Endothelial cell of hepatic sinusoid (primary cell): ENCODE results near the gene CENPN.

Experiments
- in situ Hi-C: cut with HindIII; loops from 2 replicates; pipeline ENCODE4 v1.10.0; 2017; ENCODE audit warnings: low sequenced_read_pairs

Gene CENPN

GRCh38 chr16:80990978-80991377 is 16.0 kb upstream of the CENPN start:
- in situ Hi-C loops, result no loop called here

DNA sequence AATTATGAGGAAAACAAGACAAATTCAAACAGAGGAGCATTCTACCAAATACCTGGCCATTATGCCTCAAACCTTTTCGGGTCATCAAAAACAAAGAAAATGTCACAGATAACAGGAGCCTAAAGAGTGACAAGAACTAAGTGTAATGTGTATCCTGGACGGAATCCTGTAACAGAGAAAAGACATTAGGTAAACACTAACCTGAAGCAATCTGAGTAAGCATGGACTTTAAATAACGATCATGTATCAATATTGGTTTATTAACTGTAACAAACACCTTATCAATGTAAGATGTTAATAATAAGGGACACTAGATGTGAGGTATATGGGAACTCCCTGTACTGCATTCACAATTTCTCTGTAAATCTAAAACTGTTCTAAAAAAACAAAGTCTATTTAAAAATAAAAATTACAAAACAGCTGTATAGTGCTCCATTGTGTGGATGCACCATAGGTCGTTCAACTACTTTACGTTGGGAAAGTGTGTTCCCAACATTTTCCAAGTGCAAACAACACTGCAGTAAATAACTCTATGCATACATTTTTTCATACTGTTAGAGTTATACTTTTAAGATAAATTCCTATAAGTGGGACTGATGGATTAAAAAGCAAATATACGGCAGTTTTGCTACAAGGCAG is 15.1 kb upstream of the CENPN start:
- in situ Hi-C loops, result no loop called here

GRCh38 chr16:80992676-80993293 is 14.2 kb upstream of the CENPN start:
- in situ Hi-C loops, result no loop called here

GRCh38 chr16:80993307-80993706 is 13.7 kb upstream of the CENPN start:
- in situ Hi-C loops, result no loop called here

DNA sequence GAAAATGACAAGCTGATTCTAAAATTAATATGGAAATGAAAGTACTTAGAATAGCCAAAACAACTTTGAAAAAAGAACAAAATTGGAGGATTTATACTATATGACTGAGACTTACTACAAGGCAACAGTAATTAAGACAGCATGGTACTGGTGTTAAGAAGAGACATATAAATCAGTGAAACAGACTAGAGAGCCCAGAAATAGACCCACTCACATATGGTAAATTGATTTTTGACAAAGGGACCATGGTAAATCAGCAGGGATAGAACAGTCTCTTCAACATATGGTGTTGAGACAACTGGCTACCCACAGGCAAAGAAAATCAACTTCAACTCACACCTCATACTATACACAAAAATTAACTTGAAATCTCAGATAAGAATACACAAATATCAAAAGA is 13.2 kb upstream of the CENPN start:
- in situ Hi-C loops, result no loop called here

DNA sequence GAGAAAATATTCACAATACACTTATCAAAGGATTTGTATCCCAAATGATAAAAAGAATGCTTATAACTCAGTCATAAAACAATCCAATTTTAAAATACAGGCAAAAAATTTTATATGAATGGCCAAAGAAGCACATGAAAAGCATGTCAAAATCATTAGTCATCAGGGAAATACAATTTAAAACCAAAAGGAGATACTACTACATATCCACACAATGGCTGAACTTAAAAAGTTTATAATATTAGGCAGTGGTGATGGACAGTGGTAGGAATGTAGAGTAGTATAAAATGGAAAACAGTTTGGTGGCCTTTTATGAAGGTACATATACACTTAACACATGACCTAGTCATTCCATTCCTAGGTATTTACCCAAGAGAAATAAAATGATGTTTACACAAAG is 12.6 kb upstream of the CENPN start:
- in situ Hi-C loops, result no loop called here

DNA sequence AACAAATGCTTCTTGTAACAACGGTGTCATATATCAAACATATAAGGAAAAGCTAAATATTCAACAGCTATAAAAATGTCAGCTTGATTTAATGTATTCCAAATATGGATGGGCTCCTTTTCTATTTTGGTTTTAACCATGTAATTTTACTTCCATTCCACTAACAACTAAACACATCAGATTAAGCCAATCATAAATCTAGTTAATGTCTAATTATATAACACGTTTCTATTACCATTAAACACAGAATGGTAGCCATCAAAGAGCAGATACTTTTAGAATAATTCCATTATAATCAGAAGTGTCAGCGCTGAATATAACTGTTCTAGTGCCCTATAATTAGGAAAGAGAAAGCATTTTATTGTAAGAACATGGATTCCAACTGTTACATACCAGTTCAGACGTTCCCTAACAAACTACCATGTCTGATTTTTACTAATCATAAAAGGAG is 10.3 kb upstream of the CENPN start:
- in situ Hi-C loops, result no loop called here

DNA sequence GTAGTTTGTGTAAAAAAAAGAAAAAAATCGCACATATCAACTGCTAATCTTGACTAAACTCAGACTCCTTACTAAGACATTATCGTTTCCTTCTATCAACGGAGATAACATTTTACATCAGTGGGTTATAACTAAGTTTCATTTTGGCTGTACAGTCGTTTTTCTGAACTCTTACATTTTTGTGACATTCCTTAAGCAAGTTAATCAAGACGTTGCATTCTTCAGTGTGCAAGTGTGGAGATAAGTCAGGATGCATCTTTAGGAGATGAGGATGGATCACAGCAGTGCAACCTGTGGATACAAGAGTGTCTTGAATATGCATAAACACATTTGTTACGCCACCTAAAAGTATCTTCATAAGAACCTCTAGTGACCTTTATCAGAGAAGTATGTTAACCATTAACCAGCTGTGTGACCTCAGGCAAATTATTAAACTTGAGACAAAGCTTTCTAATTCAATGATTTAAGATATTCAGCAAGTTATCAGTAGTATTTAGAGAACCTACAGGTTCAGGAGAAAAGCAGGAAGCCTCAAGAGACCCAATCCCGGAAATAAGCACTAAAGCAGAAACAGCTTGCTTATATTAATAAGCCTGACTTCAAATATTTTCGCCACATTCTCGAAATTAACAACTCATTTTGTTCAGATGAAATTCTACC is 9.7 kb upstream of the CENPN start:
- in situ Hi-C loops, result no loop called here

GRCh38 chr16:80997964-80998620 is 8.9 kb upstream of the CENPN start:
- in situ Hi-C loops, result no loop called here

DNA sequence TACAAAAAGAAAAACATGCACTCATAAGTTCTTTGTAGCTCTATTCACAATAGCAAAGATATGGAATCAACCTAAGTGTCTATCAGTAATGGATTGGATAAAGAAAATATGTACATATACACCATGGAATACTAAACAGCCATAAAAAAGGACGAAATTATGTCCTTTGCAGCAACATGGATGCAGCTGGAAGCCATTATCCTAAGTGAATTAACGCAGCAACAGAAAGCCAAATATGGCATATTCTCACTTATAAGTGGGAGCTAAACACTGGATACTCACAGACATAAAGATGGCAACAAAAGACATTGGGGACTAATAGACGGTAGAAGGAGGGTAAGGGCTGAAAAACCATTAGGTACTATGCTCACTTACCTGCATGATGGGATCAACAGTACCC is 6.1 kb upstream of the CENPN start:
- in situ Hi-C loops, result no loop called here

- in situ Hi-C loops, result no loop called here
Observed at GRCh38 chr16:81001330-81001729, 5.7 kb upstream of the CENPN start.

DNA sequence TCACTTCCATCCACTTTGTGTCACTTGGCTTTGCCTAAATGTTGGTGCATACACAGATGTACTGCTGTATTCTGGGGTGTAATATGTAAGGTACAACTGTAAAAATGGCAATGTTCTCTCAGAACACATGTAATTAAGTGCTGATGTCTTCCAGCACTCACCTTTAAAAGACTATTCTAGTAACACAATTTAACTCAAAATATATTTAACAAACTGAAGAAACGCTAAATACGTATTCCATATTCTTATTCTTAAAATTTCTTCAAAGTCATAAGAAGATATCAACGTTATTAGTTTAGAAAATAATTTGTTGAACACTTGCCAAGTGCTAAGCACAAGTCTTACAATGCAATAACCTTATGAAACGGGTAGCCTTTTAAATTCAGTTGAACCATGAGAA is 4.0 kb upstream of the CENPN start:
- in situ Hi-C loops, result no loop called here

DNA sequence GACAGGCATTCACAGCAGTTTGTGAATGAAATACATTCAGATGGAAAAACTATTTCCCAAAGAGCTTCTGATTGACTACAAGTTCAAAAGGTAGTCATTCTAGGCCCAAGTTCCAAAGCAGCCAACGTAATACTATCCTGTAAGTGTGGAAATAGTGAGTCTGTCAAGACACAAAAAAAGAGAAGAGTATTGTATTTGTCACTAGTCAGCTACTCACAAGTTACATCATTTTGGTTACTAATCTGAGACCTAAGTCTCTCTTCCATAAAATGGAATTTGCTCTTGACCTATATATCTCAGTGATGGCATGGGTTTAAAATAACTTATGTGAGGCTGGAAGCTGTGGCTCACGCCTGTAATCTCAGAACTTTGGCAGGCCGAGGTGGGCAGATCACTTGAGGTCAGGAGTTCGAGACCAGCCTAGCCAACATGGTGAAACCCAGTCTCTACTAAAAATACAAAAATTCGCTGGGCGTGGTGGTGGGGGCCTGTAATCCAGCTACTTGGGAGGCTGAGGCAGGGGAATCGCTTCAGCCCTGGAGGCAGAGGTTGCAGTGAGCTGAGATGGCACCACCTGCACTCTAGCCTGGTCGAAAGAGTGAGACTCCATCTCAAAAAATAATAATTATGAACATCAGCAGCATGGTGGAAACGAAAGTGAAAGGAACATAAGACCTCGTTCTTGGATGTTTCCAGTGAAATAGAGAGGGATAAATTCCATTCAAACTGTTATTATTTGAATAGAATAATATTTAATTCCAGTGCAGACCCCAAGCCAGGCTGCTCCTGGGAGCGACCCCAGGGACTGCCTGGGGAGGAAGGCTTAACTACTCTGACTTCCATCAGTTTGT is 3.2 kb upstream of the CENPN start:
- in situ Hi-C loops, result no loop called here

DNA sequence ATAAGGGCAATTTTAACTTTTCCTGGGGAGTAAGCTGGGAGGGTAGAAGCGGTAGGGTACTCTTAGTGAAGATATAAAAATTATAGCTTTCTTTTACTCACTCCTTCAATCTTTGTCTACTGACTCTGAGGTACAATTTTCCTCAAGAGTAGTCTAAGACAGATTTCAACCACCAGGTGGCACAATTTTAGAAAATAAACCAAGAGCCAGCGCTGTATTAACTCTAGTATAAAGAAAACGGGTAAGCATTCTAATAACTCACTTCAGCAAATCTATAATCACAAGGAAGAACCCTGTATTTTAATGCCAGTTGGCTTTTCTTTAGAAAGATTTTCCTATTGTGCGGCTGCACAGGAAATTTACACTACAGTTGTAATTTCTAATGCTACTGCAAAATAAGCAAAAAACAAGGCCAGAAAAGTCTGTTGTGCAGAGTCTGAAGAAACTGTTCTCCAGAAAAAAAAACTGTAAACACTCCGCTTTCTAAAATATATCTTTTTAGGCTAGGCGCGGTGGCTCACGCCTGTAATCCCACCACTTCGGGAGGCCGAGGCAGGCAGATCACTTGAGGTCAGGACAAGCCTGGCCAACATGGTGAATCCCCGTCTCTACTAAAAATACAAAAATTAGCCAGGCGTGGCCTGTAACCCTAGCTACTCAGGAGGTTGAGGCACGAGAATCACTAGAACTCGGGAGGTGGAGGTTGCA is 2.2 kb upstream of the CENPN start:
- in situ Hi-C loops, result no loop called here

DNA sequence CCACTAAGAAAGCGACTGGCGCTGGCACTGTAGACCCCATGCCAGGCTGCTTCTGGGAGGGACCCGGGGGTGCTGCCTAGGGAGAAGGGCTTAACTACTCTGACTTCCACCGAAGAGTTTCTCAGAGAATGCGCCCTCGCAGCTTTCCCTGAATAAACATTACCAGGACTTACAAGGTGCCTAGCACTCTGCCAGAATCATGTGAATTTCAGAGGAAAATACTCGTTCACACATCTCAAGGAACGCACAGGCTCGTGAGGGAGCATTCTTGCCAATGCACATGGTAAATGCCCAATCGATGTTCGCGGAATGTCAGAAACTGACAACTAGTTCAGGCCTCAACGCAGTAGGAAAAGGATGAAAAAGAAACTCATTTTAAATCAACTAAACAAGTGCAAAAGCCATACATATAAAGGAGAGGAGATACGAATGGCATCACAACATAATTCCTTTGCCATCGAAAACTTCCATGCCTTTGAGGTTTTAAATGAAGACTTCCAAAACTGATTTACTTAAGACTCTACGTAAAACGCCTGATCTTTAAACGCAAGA is 1.3 kb upstream of the CENPN start:
- in situ Hi-C loops, result no loop called here

GRCh38 chr16:81006211-81006812 is 702 bp upstream of the CENPN start:
- in situ Hi-C loops, result no loop called here

DNA sequence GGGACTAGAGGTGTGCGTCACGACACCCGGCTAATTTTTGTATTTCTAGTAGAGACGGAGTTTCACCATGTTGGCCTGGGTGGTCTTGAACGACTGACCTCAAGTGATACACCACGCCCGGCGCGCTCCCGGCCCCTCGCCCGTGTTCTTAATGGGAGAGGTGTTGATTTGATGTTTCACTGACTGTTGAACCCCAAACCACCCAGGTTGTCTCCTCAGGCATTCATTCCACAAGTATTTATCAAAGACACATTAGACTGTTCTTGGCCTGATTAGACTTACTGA is 1.4 kb downstream of the CENPN start:
- in situ Hi-C loops, result no loop called here

DNA sequence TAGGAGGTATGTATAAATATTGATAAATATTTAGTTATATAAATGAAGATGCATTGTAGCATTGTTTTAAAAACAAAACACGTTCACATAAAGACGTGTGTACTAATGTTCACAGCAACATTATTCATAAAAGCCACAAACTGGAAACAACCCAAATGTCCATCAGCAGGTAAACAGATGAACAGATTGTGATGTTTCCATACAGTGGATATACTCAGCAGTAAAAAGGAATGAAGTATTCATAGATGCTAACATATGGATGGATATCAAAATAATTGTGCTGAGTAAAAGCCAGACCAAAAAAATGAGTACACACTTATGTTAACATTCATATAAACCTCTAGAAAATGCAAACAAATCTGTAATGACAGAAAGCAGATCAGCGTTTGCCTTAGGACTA is 6.0 kb downstream of the CENPN start:
- in situ Hi-C loops, result no loop called here

- in situ Hi-C loops, result no loop called here
Observed at GRCh38 chr16:81014672-81015071, 7.7 kb downstream of the CENPN start.

GRCh38 chr16:81018496-81018895 is 11.5 kb downstream of the CENPN start:
- in situ Hi-C loops, result no loop called here
